ENCODE data around the gene OTUD1. TPM values are rescaled to one million over a fixed set of nuclear protein-coding genes. Genes with fewer than 3 reads are reported as not detected.

The OTUD1 gene
- total RNA-seq, 4 donors from 2014 or later, result 12.3 to 18.0 (median 16.9) TPM

DNA sequence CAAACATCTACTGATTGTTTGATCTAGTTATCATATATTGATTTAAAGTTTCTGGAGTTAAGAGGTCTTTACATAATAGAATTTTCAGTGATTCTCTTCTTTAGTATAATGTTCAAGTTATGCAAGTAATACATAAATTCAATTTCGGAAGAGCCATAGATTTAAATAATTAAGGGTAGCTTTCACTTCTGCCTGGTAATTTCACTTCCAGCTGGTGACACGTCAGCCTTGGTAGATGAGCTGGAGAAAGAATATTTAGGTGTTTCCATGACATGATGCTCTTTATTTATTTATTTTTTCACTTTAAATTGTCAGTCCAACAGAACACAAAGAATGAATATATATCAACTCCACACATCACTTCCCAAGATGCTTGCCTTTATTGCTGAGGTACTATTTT is 5.2 kb upstream of the OTUD1 start:
- Histone ChIP-seq H3K9me3 (no peaks in the 10 kb centered on the region), H3K27ac (no peak overlapping the region), H3K4me1 (peaks cover 0 to 19% (median 10%) of the 10 kb centered on the region in 4 donors), H3K27me3 (no peaks in the 10 kb centered on the region), H3K36me3 (no peaks in the 10 kb centered on the region), H3K4me3 (no peak overlapping the region)
- no peak for DNase-seq
- intact Hi-C loops (cut with DNase I; ENCODE audit: low total_unique reads), result no loop called here
- 67 to 78% methylated on average over 2 of the region's 2 CpGs for WGBS, 2 donors (ENCODE audit: low coverage in 1 of 2)
- in situ Hi-C loops (cut with MboI; ENCODE audit: low pct_ligation_motif_present in 1 of 4, low pct_unique_long_range_greater_than_20kb in 1 of 4, low sequenced_read_pairs in 3 of 4), result no loop called here
- TF ChIP-seq EP300 (IDR thresholded peaks at IDR 0.05; ENCODE audit: low read depth) (no peak), POLR2A (IDR thresholded peaks at IDR 0.05) (no peak), CTCF (IDR thresholded peaks at IDR 0.05) (no peak), POLR2AphosphoS5 (IDR thresholded peaks at IDR 0.05) (no peak)

DNA sequence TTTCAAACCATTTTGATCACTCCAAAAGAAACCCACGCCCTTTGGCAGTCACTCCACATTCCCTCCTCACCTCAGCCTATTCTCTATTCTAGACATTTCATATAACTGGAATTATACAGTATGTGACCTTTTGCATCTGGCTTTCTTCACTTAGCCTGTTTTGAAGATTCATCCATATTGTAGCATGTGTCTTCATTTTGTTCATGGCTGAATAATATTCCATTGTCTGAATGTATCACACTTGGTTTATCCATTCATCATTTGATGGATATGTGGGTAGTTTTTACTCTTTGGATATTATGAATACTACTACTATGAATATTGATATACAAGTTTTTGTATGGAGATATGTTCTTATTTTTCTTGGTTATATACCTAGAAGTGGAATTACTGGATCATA is 3.5 kb upstream of the OTUD1 start:
- no peak for TF ChIP-seq POLR2AphosphoS5 (IDR thresholded peaks at IDR 0.05)
- no peak for TF ChIP-seq EP300 (IDR thresholded peaks at IDR 0.05; ENCODE audit: low read depth)
- no peak for TF ChIP-seq POLR2A (IDR thresholded peaks at IDR 0.05)
- no peak for TF ChIP-seq CTCF (IDR thresholded peaks at IDR 0.05)
- intact Hi-C loops (cut with DNase I; ENCODE audit: low total_unique reads), result no loop called here

GRCh38 chr10:23436983-23437382 is 1.9 kb upstream of the OTUD1 start:
- Histone ChIP-seq H3K36me3 (no peaks in the 10 kb centered on the region), H3K9me3 (no peaks in the 10 kb centered on the region), H3K4me1 (peaks cover 5 to 24% (median 14%) of the 10 kb centered on the region in 4 donors), H3K27me3 (no peaks in the 10 kb centered on the region), H3K4me3 (no peak overlapping the region), H3K27ac (no peak overlapping the region)
- TF ChIP-seq CTCF (IDR thresholded peaks at IDR 0.05) (no peak), POLR2AphosphoS5 (IDR thresholded peaks at IDR 0.05) (no peak), EP300 (IDR thresholded peaks at IDR 0.05; ENCODE audit: low read depth) (no peak), POLR2A (IDR thresholded peaks at IDR 0.05) (no peak)
- DNase-seq, result no peak
- in situ Hi-C loops (cut with MboI; ENCODE audit: low pct_ligation_motif_present in 1 of 4, low pct_unique_long_range_greater_than_20kb in 1 of 4, low sequenced_read_pairs in 3 of 4), result no loop called here
- WGBS, 2 donors (ENCODE audit: low coverage in 1 of 2), result 65 to 84% methylated on average over 4 of the region's 4 CpGs
- intact Hi-C loops (cut with DNase I; ENCODE audit: low total_unique reads), result no loop called here

More for the DNA sequence above, 3.5 kb upstream of the OTUD1 start:
- H3K27ac ChIP-seq, result no peak overlapping the region
- DNase-seq, result no peak
- H3K4me1 ChIP-seq, result peaks cover 0 to 19% (median 10%) of the 10 kb centered on the region in 4 donors
- in situ Hi-C loops (cut with MboI; ENCODE audit: low pct_ligation_motif_present in 1 of 4, low pct_unique_long_range_greater_than_20kb in 1 of 4, low sequenced_read_pairs in 3 of 4), result no loop called here
- H3K36me3 ChIP-seq, result no peaks in the 10 kb centered on the region
- H3K9me3 ChIP-seq, result no peaks in the 10 kb centered on the region
- 95% methylated on average over 1 of the region's 1 CpG; no CpG with 5 or more reads in 1 of the 2 donors for WGBS, 2 donors (ENCODE audit: low coverage in 1 of 2)
- H3K27me3 ChIP-seq, result no peaks in the 10 kb centered on the region
- H3K4me3 ChIP-seq, result no peak overlapping the region

GRCh38 chr10:23437963-23438546 is 820 bp upstream of the OTUD1 start:
- peaks cover 10 to 27% (median 20%) of the 10 kb centered on the region in 4 donors for H3K4me1 ChIP-seq
- H3K4me3 ChIP-seq, result peak overlapping the region in 3 of 4 donors; percentile 48 to 86 (median 86)
- H3K27ac ChIP-seq, result peak overlapping the region; percentile 89 to 98 (median 92)
- H3K9me3 ChIP-seq, result no peaks in the 10 kb centered on the region
- no peaks in the 10 kb centered on the region for H3K36me3 ChIP-seq
- no peak for TF ChIP-seq POLR2A (IDR thresholded peaks at IDR 0.05)
- in situ Hi-C loops (cut with MboI; ENCODE audit: low pct_ligation_motif_present in 1 of 4, low pct_unique_long_range_greater_than_20kb in 1 of 4, low sequenced_read_pairs in 3 of 4), result no loop called here
- DNase-seq, result no peak
- no peaks in the 10 kb centered on the region for H3K27me3 ChIP-seq
- 65 to 93% methylated on average over 7 to 20 of the region's 20 CpGs for WGBS, 2 donors (ENCODE audit: low coverage in 1 of 2)
- intact Hi-C loops (cut with DNase I; ENCODE audit: low total_unique reads), result no loop called here

All from transverse colon (tissue), 4 donors.